ENCODE data around the gene PTPRH.
"Not testable (repeated sequence)": the region's sequence is repeated elsewhere in the genome, so short reads cannot be mapped to it uniquely, and the experiment has no call there.

The PTPRH gene

DNA sequence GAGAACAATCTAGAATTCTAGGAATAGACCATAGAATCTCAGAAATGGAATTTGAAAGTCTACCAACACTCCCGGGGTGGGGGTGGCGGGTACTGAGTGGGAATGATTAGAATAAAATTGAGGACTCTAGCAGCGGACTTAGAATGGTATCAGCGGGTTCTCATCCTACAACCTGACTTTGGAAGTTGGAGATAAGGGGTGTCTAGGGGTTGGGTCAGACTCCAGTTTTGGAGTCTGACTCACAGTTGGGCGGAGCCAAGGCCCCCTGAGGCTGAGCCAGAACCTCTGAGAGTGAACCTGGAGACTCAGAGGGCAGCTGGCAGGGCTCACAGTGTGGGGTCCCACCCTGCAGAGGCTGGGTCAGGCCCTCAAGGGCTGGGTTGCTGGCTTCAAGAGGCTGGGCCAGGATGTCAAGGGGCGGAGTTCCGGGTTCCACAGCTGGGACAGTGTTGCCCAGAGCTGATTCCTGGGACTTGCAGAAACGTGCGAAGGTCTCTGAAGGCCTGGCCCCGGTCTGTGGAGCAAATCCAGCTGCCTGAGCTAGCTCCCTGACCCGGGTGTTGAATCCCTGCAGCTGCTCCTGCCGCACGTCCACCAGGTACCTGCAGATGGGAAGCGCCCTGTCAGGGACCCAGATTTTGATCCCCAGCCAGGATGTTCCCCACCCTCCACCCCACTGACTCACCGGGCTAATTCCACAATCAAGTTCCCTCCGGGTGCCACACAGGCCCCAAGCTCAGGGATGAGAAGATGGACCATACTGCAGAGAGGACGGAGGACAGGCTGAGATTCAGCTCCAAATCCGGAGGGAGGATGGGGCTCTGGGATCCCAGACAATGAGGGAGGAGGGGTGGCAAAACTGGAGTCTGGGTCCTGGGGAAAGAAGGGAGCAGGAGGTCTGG is 50.2 kb downstream of the PTPRH start:
- DNase-seq (ENCODE audit: low read depth in 2 of 2) = no peak

DNA sequence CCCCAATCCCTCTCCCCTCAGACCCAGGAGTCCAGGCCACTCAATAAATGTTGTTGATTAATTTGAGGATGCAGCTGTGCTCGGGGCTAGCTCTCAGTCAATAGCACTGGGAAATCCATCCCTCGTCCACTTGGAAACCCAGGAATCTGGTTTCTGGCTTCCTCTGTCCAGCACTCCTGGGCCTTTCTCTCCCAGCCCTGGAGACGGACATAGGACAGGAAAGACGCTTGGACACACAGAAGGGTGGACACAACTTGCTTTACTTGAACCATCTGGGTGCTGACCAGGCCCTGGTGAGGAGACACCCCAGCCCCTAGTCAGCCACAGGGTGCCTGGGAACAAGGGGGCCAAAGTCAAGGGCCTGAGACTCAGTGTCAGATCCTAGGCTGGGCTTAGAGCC is 50.9 kb downstream of the PTPRH start:
- no peak for DNase-seq (ENCODE audit: low read depth in 2 of 2)

DNA sequence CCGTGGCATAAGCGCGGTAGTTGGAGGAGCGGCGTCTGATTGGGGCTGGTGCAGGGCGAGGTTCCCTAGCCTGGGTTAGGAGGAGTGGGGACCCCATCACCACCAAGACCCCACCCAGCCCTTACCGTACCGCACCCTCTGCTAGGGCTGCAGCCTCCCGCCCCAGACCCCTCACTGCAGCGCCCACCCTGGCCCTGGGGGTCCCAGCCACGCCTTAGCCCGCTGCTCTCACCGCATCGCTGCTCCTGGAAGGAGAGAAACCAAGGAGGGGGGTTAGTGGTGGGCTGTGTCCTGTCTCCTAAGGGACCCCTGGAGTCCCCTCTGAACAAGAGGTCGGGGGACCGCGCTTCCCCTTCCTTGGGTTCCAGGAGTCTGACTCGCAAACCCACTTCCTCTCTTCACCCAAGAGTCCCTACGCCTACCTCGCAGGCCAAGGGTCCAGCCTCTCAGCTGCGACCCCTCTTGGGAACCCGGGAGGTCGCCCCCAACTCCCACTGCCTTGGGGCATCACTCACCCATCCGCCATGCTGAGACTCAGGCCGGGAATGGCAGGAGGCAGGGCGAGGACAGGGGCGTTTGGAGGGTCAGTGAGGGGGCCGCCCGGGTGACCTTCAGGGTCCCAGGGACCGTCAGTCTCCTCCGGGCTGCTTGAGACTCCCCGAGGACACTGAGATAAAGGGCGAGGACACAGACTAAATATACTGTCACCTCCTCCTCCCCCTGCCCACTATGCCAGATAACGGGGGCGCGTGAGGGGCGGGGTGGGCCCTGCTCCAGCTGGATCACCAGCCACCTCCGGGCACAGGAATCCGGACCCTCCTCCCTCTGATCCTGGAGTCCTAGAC is 52.0 kb downstream of the PTPRH start, which contains the start of gene TNNI3:
TSS of gene TNNI3 (minus strand) at position 669 of the 845 bp plus-strand sequence. CDS start at position 526, 143 bp downstream.
- DNase-seq (ENCODE audit: low read depth in 2 of 2) = no peak

DNA sequence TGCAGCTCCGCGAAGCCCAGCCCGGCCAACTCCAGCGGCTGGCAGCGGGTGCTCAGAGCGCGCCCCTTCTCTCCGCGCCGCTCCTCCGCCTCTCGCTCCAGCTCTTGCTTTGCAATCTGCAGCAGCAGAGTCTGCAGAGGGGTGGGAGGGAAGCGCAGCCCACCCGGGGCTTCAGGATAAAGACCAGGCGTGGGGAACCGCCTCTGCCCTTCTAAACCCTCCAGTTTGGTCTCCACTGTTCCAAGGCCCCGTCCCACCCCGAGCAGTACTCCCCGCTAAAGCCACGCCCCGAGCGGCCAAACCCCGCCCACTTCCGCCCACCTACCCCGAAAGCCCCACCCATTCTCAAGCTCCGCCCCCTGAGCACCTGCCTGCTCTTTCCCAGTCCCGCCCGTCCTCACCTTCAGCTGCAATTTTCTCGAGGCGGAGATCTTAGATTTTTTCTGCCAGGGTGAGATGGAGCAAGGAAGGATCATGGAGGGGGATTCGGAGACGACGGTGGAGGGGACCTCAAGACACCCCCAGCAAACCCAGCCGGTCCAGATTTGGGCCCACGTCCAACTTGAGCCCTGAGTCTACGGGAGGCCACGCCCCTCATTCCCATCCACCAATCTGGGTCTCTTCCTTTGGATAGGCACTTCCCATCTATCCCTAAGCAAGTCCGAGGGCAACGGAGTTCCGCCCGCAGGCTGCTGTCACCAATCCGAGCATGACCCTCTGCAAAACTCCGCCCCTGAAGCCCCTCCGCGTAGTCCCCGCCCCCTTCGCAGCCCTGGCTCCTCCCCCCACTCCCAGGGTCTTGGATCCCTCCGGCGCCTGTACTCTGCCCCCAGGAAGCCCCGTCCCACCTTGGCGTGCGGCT is 52.9 kb downstream of the PTPRH start:
- peak in 1 of 2 donors; percentile 33 for DNase-seq (ENCODE audit: low read depth in 2 of 2)

DNA sequence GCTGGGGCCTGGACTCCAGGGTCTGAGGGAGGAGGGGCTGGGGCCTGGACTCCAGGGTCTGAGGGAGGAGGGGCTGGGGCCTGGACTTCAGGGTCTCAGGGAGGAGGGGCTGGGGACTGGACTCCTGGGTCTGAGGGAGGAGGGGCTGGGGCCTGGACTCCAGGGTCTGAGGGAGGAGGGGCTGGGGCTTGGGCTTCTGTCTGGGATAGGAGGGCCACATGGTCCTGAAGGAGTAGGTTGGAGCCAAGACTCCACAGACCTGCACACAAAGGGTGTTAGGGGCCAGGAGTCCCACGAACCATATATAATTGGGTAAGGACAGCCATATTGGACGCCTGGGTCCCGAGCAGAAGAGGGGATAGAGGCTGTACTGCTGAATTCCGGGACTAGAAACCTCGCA is 53.5 kb downstream of the PTPRH start:
- not testable (repeated sequence) for DNase-seq (ENCODE audit: low read depth in 2 of 2)

DNA sequence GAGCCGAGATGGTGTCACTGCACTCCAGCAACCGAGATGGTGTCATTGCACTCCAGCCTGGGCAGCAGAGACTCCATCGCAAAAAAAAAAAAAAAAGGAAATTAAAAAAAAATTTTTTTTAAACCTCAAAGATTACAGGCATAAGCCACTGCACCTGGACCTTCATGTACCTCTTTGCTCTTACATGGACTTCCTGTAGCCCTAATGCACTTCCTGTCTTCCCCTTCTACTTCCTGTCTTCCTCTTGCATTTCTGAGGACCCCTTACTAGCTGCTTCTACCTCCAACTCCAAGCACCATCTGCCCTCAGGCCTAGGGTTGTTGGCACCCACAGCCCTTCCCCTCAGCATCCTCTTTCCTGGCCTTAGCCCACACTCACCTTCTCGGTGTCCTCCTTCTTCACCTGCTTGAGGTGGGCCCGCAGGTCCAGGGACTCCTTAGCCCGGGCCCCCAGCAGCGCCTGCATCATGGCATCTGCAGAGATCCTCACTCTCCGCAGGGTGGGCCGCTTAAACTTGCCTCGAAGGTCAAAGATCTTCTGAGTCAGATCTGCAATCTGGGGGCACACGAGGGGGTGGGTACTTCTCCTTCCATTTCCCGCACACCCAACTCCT is 55.5 kb downstream of the PTPRH start:
- no peak for DNase-seq (ENCODE audit: low read depth in 2 of 2)

DNA sequence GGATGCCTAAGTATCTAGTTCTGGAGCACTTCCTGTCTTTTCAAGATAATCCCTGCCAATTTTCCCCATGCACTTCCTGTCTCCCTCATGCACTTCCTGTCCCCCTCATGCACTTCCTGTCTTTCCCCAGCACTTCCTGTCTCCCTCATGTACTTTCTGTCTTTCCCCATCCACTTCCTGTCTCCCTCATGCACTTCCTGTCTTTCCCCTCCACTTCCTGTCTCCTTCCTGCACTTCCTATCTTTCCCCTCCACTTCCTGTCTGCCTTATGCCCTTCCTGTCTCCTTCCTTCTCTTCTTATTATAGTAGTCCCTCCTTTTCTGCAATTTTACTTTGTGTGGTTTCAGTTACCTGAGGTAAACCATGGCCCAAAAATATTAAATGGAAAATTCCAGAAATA is 57.3 kb downstream of the PTPRH start:
- no peak for DNase-seq (ENCODE audit: low read depth in 2 of 2)

DNA sequence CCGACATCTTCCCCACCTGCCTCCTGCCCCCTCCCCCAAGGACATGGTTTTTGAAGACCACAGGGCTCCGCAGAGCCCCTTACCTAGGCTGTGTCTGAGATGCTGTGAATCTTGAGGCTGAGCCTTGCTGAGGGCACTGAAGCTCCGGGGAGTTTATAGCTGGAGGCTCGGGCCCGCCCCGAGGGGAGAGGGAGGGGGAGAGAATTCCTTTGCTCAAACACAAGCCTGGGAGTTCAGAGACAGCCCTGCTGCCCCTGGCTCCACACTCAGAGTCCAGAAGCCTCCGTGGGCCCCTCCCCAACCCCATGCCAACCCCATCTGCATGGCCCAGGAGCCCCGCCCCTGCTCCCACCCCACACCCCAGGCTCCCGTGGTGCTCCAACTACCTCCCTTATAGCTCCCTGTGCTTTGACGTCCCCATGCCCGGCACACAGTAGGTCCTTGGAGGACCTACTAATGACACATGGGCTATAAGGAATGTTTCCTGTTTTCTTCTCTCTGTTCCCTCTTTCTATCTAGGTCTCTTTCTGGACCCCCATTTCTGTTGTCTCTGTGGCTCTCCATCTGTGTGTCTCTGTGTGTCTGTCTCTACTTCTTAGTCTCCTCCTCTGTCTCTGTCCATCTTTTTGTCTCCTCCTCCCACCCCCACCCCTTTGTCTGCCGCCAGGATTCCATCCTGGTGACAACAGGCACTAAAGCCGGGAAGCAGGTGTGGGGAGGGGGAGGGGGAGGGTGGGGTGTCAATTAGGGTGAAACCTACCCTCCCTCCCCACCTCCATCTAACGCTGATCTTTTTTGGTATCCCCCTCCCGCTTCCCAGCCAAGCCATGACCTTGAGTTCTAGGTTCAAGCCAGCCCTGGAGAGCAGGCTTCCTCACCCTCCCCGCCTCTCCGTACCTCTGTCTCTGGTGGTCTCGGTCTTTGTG is 60.0 kb downstream of the PTPRH start, which contains the start of gene TNNT1:
TSS of gene TNNT1 (minus strand) at position 129 of the 926 bp plus-strand sequence. CDS start 2,049 bp downstream, outside the sequence.
- DNase-seq (ENCODE audit: low read depth in 2 of 2) = no peak

DNA sequence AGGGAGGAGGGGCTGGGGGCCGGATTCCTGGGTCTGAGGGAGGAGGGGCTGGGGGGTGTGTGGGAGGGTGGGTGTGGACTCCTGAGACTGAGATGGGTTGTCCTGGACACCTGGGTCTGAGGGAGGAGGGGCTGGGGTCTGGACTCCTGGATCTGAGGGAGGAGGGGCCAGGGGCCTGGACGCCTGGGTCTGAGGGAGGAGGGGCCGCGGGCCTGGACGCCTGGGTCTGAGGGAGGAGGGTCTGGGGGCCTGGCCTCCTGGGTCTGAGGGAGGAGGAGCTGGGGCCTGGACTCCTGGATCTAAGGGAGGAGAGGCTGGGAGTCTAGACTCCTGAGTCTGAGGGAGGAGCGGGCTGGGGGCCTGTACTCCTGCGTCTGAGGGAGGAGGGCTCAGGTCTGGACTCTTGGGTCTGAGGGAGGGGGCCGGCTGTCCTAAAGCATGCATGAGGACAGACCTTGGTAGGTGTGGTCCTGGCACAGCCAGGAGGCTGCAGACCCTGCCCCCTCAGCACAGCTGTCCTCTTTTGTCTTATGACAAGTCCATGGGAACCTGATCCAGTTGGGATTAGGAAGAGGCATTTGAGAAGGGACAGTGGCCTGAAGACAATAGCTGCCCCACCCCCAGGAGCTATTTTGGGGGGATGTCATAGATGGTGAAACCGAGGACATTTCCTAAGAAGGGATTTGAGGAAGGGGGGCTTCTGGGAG is 61.6 kb downstream of the PTPRH start:
- no peak for DNase-seq (ENCODE audit: low read depth in 2 of 2)

DNA sequence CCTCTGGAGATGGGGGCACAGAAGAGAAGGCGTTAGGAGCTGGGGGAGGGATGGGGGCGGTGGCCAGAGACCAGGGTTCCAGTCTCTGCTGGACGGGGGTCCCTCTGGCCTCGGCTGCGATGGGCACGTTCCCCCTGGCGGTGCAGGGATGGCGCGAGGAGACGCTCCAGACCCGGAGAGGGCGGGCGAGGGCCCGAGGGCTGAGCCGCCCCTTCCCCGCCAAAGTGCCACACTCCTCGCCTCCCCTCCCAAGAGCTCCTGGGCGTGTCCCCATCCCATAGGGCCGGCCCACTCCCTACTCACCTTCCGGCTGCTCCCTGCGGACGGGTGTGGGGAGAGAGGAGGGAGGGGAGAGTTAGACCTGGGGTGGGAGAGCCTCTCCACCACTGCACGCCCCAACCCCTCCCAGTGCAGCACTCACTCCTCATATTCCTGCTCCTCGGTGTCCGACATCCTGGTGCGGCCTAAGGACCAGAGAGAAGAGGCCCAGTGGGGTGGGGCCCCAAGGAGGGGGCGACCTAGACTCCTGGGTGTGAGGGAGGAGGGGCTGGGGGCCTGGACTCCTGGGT is 62.5 kb downstream of the PTPRH start:
- no peak for DNase-seq (ENCODE audit: low read depth in 2 of 2)

DNA sequence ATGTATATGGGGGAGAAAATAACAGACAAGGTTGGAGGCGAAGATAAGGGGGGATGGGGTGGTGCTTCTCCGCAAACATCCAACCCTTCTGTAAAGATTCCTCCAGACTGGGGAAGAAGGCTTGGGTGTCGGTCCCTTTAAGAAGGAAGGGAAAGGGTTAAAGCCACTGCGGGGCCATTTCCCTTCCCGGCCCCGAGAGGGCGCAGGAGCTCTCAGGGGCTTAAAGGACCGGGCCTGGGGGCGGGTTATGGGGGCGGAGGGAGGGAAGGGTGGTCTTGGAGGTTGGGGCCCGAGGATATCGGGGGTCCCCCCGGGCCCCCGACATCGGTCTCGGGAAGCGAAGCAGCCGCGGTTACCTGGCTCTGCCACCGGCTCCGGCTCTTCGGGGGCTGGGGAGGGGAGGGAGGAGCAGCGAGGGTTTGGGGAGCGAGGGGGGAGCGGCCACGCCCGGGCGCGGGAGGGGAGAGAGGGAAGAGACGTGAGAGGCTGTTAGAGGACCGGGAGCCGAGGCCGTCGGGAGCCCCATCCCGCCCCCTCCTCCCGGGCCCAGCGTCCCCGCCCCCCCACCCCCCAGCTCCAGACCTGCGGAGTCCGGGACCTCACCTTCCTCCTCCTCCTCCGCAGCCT is 63.1 kb downstream of the PTPRH start:
- DNase-seq (ENCODE audit: low read depth in 2 of 2) = no peak

DNA sequence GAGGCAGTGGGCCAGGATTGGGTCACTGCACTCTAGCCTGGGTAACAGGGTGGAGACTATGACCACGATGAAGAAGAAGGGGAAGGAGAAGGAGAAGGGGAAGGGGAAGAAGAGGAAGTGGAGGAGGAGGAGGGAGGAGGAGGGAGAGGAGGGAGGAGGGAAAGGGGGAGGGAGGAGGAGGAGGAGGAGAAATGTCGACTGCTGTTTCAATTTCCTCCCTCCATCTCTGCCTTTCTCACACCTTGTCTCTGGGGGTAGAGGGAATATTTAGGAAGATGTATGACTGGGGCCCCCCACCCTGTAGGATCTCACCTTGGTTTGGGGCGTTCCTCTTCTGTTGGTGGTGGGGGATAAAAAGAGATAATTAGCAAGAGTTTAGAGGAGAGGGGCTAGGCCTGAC is 64.1 kb downstream of the PTPRH start:
- DNase-seq (ENCODE audit: low read depth in 2 of 2) = no peak

DNA sequence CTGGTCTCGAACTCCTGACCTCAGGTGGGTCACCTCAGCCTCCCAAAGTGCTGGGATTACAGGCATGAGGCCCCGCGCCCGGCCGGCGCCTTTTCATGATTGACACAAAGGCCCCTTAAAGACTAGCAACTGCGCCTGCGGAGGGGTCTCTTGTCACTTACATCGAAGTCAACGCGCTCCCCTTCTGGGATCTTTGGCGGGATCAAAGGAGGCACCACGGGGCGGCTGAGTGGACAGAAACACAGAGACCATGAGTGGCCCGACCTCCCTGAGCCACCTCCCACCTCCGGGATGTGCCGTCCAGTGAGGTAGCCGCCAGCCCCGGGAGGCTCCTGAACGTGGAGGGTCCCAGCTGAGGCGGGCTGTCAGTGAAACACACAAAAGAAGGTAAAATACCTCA is 67.6 kb downstream of the PTPRH start:
- DNase-seq (ENCODE audit: low read depth in 2 of 2) = no peak

DNA sequence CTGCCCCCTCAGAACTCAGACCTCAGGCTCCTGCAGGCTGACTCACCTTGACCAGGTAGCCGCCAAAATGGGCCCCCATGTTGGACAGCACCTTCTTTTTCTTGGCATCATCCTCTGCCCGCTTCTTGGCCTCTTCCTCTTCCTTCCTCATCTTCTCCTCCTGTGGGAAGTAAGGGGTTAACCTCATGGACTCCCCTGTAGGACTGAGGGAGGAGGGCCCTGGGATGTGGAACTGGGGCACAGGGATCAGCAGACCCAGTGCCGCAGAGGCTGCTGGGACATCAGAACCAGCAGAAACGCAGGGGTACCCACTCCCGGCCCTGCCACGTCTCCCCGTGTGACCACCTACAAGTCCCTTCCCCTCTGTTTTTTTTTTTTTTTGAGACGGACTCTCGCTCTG is 71.4 kb downstream of the PTPRH start:
- DNase-seq (ENCODE audit: low read depth in 2 of 2) = no peak

DNA sequence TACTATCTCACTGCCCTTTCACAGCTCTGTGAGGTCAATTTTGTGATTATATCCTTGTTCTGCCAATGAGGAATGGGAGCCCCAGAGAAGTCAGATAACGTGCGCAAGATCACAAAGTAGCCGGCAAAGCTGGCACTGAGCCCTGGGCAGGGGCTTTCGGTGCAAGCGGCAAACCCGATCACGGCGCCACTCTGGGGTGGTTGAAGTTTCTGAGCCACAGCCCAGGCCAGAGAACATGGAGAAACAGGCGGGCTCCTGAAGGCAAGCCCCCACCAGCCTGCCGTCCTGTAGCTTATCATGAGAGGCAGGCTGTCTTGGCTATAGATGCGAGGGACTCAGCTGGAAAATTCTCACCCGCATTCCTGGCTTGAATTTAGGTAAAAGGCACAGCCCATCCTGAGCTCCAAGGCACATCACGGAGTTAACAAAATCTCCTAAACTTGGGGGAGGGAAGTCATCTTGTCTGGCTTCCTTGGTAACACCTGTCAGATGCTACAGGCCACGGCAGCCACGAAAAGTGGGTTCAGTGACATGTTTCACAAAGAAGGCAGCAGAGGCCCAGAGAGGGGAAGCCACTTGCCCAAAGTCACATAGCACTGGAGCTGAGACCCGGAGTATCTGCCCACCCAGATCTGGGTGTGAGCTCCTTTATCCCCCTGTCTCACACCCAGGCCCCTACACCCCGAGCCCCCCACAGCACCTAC is 72.8 kb downstream of the PTPRH start:
- DNase-seq (ENCODE audit: low read depth in 2 of 2) = no peak

DNA sequence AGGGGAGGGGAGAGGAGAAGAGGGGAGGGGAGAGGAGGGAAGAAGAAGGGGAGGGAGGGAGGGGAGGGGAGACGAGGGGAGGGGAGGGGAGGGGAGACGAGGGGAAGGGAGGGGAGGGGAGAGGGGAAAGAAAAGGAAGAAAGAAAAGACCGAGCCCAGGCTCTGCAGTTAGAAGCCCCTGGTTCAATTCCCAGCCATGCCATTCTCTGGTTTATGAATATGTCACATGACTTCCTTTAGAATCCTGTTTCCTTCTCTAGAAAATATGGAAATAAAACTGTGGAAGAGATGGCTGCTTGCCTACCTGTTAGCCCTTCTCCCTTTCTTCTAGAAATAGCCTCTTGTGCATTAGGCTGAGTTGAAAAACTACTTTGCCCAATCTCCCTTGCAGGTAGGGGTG is 74.6 kb downstream of the PTPRH start:
- DNase-seq (ENCODE audit: low read depth in 2 of 2) = no peak

DNA sequence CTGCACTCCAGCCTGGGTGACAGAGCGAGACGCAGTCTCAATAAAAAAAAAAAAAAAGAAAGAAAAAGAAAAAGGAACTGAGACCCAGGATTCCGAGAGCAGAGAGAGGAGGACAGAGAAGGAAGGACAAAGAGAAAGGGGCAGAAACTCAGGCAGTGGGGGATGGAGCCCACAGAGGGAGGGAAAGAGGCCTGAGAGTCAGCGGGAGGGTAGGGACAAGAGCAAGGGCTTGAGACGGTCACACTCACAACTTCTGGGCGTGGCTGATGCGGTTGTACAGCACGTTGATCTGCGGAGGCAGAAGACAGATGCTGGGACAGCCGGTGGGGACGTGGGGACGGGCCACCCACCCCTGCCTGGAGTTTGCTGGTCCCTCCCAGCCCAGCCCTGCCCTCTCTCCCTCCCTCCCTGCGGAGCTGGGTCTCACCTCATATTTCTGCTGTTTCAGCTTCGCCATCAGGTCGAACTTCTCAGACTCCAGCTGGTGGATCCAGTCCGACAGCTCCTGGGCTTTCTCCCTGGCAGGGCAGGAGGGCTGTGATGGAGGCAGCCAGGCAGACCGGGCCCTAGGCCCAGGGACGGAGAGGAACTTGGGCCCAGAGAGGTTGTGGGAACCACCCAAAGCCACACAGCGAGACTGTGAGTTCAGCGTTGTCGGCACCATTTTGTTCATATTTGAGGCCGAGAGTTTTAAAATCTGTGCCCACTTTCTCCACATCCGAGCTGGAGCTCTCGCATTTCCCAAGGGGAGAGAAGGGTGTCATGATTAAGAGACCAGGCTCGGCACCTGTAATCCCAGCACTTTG is 75.5 kb downstream of the PTPRH start:
- no peak for DNase-seq (ENCODE audit: low read depth in 2 of 2)
